H7 (cell line): ENCODE results near the gene TANC1. TPM values are rescaled to one million over a fixed set of nuclear protein-coding genes. Genes with fewer than 3 reads are reported as not detected.

Experiments used
- DNase-seq: peaks from one replicate; pipeline ENCODE4 v3.0.0; 2012
- H3K27me3 ChIP-seq: 2 replicates; pipeline ENCODE4 v1.6.0; 2011; ENCODE audit warnings: mild to moderate bottlenecking, low read length; ENCODE audit not compliant: control insufficient read depth, insufficient read depth
- H3K36me3 ChIP-seq: replicated peaks from 2 replicates; pipeline ENCODE4 v1.5.1; 2011; ENCODE audit warnings: low read length; ENCODE audit not compliant: control insufficient read depth, insufficient read depth
- H3K4me3 ChIP-seq: 2 replicates; pipeline ENCODE4 v1.5.1; 2011; ENCODE audit warnings: low read depth, mild to moderate bottlenecking, control low read depth, low read length, moderate library complexity; ENCODE audit not compliant: insufficient read depth
- total RNA-seq: library from RNA; depleted of rRNA; stranded (reverse); fragments of >200 nt; shearing (Covaris generic); gene quantifications from 2 replicates; pipeline ENCODE4 v1.2.3, GENCODE V29; 2014

TANC1 gene
- total RNA-seq, 1 experiment from 2014 or later: 7.0 TPM

GRCh38 chr2:159163930-159164329 is 195.5 kb downstream of the TANC1 start:
- DNase-seq: no peak
- Histone ChIP-seq H3K27me3 (no peaks in the 10 kb centered on the region), H3K4me3 (no peak overlapping the region), H3K36me3 (no peaks in the 10 kb centered on the region)

- no peaks in the 10 kb centered on the region for H3K27me3 ChIP-seq
- no peak for DNase-seq
- no peak overlapping the region for H3K4me3 ChIP-seq
- H3K36me3 ChIP-seq: no peaks in the 10 kb centered on the region
These were observed 196.0 kb downstream of the TANC1 start for GRCh38 chr2:159164457-159164911.

- H3K36me3 ChIP-seq: no peaks in the 10 kb centered on the region
- no peaks in the 10 kb centered on the region for H3K27me3 ChIP-seq
- H3K4me3 ChIP-seq: no peak overlapping the region
- no peak for DNase-seq
These were observed 196.6 kb downstream of the TANC1 start for GRCh38 chr2:159165048-159165447.

GRCh38 chr2:159168707-159169106 is 200.3 kb downstream of the TANC1 start:
- Histone ChIP-seq H3K4me3 (no peak overlapping the region), H3K27me3 (no peaks in the 10 kb centered on the region), H3K36me3 (no peaks in the 10 kb centered on the region)
- no peak for DNase-seq

GRCh38 chr2:159169187-159169586 is 200.7 kb downstream of the TANC1 start:
- H3K36me3 ChIP-seq: no peaks in the 10 kb centered on the region
- no peak for DNase-seq
- H3K27me3 ChIP-seq: no peaks in the 10 kb centered on the region
- no peak overlapping the region for H3K4me3 ChIP-seq

GRCh38 chr2:159172403-159172802 is 204.0 kb downstream of the TANC1 start:
- Histone ChIP-seq H3K36me3 (no peaks in the 10 kb centered on the region), H3K27me3 (no peaks in the 10 kb centered on the region), H3K4me3 (no peak overlapping the region)
- DNase-seq: no peak

- no peaks in the 10 kb centered on the region for H3K36me3 ChIP-seq
- DNase-seq: no peak
- no peak overlapping the region for H3K4me3 ChIP-seq
- no peaks in the 10 kb centered on the region for H3K27me3 ChIP-seq
These were observed 206.3 kb downstream of the TANC1 start for GRCh38 chr2:159174759-159175158.

GRCh38 chr2:159175182-159175581 is 206.7 kb downstream of the TANC1 start:
- no peak for DNase-seq
- Histone ChIP-seq H3K4me3 (no peak overlapping the region), H3K27me3 (no peaks in the 10 kb centered on the region), H3K36me3 (no peaks in the 10 kb centered on the region)

- Histone ChIP-seq H3K27me3 (no peaks in the 10 kb centered on the region), H3K4me3 (no peak overlapping the region), H3K36me3 (no peaks in the 10 kb centered on the region)
- DNase-seq: no peak
These were observed 207.5 kb downstream of the TANC1 start for GRCh38 chr2:159175927-159176326.

- no peak for DNase-seq
- H3K36me3 ChIP-seq: no peaks in the 10 kb centered on the region
- no peaks in the 10 kb centered on the region for H3K27me3 ChIP-seq
- no peak overlapping the region for H3K4me3 ChIP-seq
These were observed 208.1 kb downstream of the TANC1 start for GRCh38 chr2:159176555-159176954.

GRCh38 chr2:159177357-159177756 is 208.9 kb downstream of the TANC1 start:
- H3K4me3 ChIP-seq: no peak overlapping the region
- H3K36me3 ChIP-seq: no peaks in the 10 kb centered on the region
- H3K27me3 ChIP-seq: no peaks in the 10 kb centered on the region
- DNase-seq: no peak

GRCh38 chr2:159177957-159178356 is 209.5 kb downstream of the TANC1 start:
- Histone ChIP-seq H3K27me3 (no peaks in the 10 kb centered on the region), H3K4me3 (no peak overlapping the region), H3K36me3 (no peaks in the 10 kb centered on the region)
- DNase-seq: no peak

- Histone ChIP-seq H3K36me3 (no peaks in the 10 kb centered on the region), H3K27me3 (no peaks in the 10 kb centered on the region), H3K4me3 (no peak overlapping the region)
- DNase-seq: no peak
These were observed 210.7 kb downstream of the TANC1 start for GRCh38 chr2:159179096-159179495.

GRCh38 chr2:159179696-159180095 is 211.3 kb downstream of the TANC1 start:
- Histone ChIP-seq H3K4me3 (no peak overlapping the region), H3K36me3 (no peaks in the 10 kb centered on the region), H3K27me3 (no peaks in the 10 kb centered on the region)
- no peak for DNase-seq

- DNase-seq: no peak
- no peaks in the 10 kb centered on the region for H3K27me3 ChIP-seq
- H3K4me3 ChIP-seq: no peak overlapping the region
- no peaks in the 10 kb centered on the region for H3K36me3 ChIP-seq
These were observed 214.9 kb downstream of the TANC1 start for GRCh38 chr2:159183346-159183745.

GRCh38 chr2:159185401-159186130 is 217.1 kb downstream of the TANC1 start:
- H3K27me3 ChIP-seq: no peaks in the 10 kb centered on the region
- H3K4me3 ChIP-seq: no peak overlapping the region
- no peaks in the 10 kb centered on the region for H3K36me3 ChIP-seq
- peak; percentile 71 for DNase-seq
